B cell (primary cell): ENCODE measurements around the gene SHPK. TPM values are rescaled to one million over a fixed set of nuclear protein-coding genes. Genes with fewer than 3 reads are reported as not detected.

Experiments
- ATAC-seq: fragments of 200-7000 bp; cut with Tn5 transposase; one replicate; pipeline ENCODE4 v1.10.0; 2021; ENCODE audit warnings: low read depth, mild to moderate bottlenecking, moderate number of reproducible peaks, moderate library complexity
- CTCF ChIA-PET: fragments of 350-600 bp; sonication (Branson Sonifier 250); formaldehyde crosslinking; loops from one replicate; lab custom pipeline; 2021; ENCODE audit warnings: antibody characterized with exemption, inconsistent platforms; lab: Charles Lee
- POLR2A ChIA-PET: fragments of 350-600 bp; sonication (Branson Sonifier 250); formaldehyde crosslinking; loops from one replicate; lab custom pipeline; 2021; ENCODE audit warnings: antibody characterized with exemption; lab: Charles Lee
- DNase-seq: peaks from one replicate; pipeline ENCODE4 v3.0.0; 2013
- H2AFZ ChIP-seq: 2 replicates; pipeline ENCODE4 v1.6.1; 2012; ENCODE audit warnings: mild to moderate bottlenecking, low read depth, low read length; ENCODE audit not compliant: insufficient read depth, poor library complexity, severe bottlenecking
- H3K27ac ChIP-seq, 2 donors: 1 replicate in 1 of 2; 2 replicates in 1 of 2; pipeline ENCODE4 v1.5.1; 2012 to 2013; ENCODE audit warnings: low read length in 2 of 2, mild to moderate bottlenecking in 2 of 2, moderate library complexity in 1 of 2
- H3K27me3 ChIP-seq, 4 experiments: fragments of 200-600 bp in 1 of 4; sonication (generic) in 1 of 4; replicated peaks in 1 of 4; 1 replicate in 2 of 4; 2 replicates in 2 of 4; pipeline versions ENCODE4 v1.6.1 to v1.7.0; 2013 to 2016; ENCODE audit warnings: low read length in 3 of 4, mild to moderate bottlenecking in 2 of 4, mixed read lengths in 1 of 4, moderate library complexity in 1 of 4; ENCODE audit not compliant: insufficient read depth in 4 of 4, control insufficient read depth in 3 of 4; ENCODE audit errors: control extremely low read depth in 1 of 4
- H3K36me3 ChIP-seq, 2 experiments: replicated peaks in 1 of 2; 1 replicate in 1 of 2; 2 replicates in 1 of 2; pipeline versions ENCODE4 v1.6.1 to v1.7.1; 2013; ENCODE audit warnings: low read length in 1 of 2; ENCODE audit not compliant: insufficient read depth in 2 of 2, control insufficient read depth in 1 of 2; ENCODE audit errors: control extremely low read depth in 1 of 2, extremely low read depth in 1 of 2
- H3K4me1 ChIP-seq, 2 donors: fragments of 200-600 bp in 1 of 2; sonication (generic) in 1 of 2; 1 replicate in 1 of 2; 2 replicates in 1 of 2; pipeline versions ENCODE4 v1.5.1 to v1.6.1; 2013 to 2017; ENCODE audit warnings: low read length in 2 of 2; ENCODE audit not compliant: control insufficient read depth in 2 of 2, insufficient read depth in 2 of 2
- H3K4me2 ChIP-seq: replicated peaks from 2 replicates; pipeline ENCODE3; 2012; ENCODE audit warnings: mild to moderate bottlenecking, low read depth, low read length; ENCODE audit not compliant: poor library complexity, severe bottlenecking
- H3K4me3 ChIP-seq, 5 experiments: fragments of 200-600 bp in 1 of 5; sonication (generic) in 1 of 5; 1 replicate in 3 of 5; 2 replicates in 2 of 5; pipeline versions ENCODE4 v1.5.1 to v1.7.0; 2011 to 2016; ENCODE audit warnings: low read length in 4 of 5, mild to moderate bottlenecking in 4 of 5, low read depth in 2 of 5, control low read depth in 1 of 5, moderate library complexity in 1 of 5; ENCODE audit not compliant: insufficient read depth in 1 of 5; ENCODE audit errors: control extremely low read depth in 1 of 5, extremely low read depth in 1 of 5
- H3K79me2 ChIP-seq: fragments of 200-600 bp; sonication (generic); one replicate; pipeline ENCODE4 v1.6.0; 2016; ENCODE audit warnings: low read length; ENCODE audit not compliant: control insufficient read depth, insufficient read depth
- H3K9ac ChIP-seq: fragments of 200-600 bp; sonication (generic); 2 replicates; pipeline ENCODE4 v1.6.1; 2017; ENCODE audit warnings: mild to moderate bottlenecking, low read length, moderate library complexity
- H3K9me3 ChIP-seq, 3 donors: one replicate each; pipeline versions ENCODE4 v1.6.1 to v1.7.1; 2013; ENCODE audit warnings: low read length in 2 of 3; ENCODE audit not compliant: control insufficient read depth in 2 of 3, insufficient read depth in 1 of 3; ENCODE audit errors: control extremely low read depth in 1 of 3
- H4K20me1 ChIP-seq: 2 replicates; pipeline ENCODE4 v1.6.0; 2012; ENCODE audit warnings: mild to moderate bottlenecking, low read length; ENCODE audit not compliant: insufficient read depth, control insufficient read depth, poor library complexity, severe bottlenecking
- H3K27ac Mint-ChIP-seq: one replicate; pipeline ENCODE4 v1.8.0; 2021; ENCODE audit warnings: mixed read lengths
- H3K27me3 Mint-ChIP-seq: one replicate; pipeline ENCODE4 v1.8.0; 2021; ENCODE audit warnings: mixed read lengths
- H3K4me1 Mint-ChIP-seq: one replicate; pipeline ENCODE4 v1.8.0; 2021; ENCODE audit warnings: mixed read lengths
- H3K4me3 Mint-ChIP-seq: one replicate; pipeline ENCODE4 v1.8.0; 2021; ENCODE audit warnings: mixed read lengths
- H3K9me3 Mint-ChIP-seq: one replicate; pipeline ENCODE4 v1.8.0; 2022; ENCODE audit warnings: mixed read lengths; ENCODE audit not compliant: insufficient read depth
- WGBS: methylation state at CpG from one replicate; pipeline ENCODE4 v1.1.5; 2013; ENCODE audit warnings: missing lambda C conversion rate; ENCODE audit not compliant: insufficient coverage; 5-methylcytosine and 5-hydroxymethylcytosine counted together
- intact Hi-C: fragments of 100-400 bp; cut with micrococcal nuclease; formaldehyde crosslinking; loops from one replicate; pipeline ENCODE4 v1.10.0; 2022
- polyA plus RNA-seq: library from polyadenylated mRNA; depleted of rRNA; stranded (reverse); fragments of >200 nt; gene quantifications from 2 replicates; pipeline ENCODE4 v1.2.3, GENCODE V29; 2012
- total RNA-seq, 2 donors: library from RNA; stranded (reverse); fragments of 120-200 nt in 1 of 2; gene quantifications; 1 replicate in 1 of 2; 2 replicates in 1 of 2; pipeline versions ENCODE4 v1.2.3 to v1.2.4, GENCODE V29; 2013 to 2022
- TF ChIP-seq, protein P1 (sequence below): fragments of 200-600 bp; IDR thresholded peaks from one replicate; pipeline ENCODE4 v1.8.0; 2022; ENCODE audit warnings: antibody characterized with exemption, mild to moderate bottlenecking

Gene SHPK
- total and polyA plus RNA-seq, 2 donors (not counting 1 experiment from before 2014, with no cell fraction given), result 5.9 to 16.1 TPM

DNA sequence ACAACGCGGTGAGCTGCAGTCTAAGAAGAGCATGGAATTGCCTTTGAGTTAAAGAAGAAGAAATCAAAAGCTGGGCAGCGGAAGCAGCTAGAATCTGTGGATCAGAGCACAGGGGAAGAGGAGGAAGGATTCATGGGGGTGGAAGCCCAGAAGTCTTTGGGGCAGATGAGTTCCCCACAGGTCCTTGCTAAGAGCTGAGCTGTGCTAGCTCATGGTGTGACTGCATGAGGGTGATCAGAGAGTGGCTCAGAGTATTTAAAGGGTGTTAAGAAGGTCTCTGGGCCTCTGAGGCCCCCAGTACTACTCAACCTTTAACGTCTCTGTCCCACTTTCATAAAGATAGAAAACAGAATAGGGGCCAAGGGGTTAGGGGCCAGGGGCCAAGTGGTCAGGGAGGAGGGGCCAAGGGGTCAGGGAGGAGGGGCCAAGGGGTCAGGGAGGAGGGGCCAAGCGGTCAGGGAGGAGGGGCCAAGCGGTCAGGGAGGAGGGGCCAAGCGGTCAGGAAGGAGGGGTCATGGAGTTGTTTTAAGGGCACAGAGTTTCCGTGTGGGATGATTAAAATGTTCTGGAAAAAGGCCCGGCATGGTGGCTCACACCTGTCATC, 66.4 kb downstream of the SHPK start:
- ChIA-PET POLR2A (no interaction called here), CTCF (interaction anchor here (0.6 kb wide), 1 partner anchor 186 kb away, joined by 5 read pairs; no protein-coding TSS in a partner anchor)
- Mint-ChIP-seq H3K27ac (no peak overlapping the region), H3K4me3 (no peak overlapping the region), H3K4me1 (no peaks in the 10 kb centered on the region), H3K9me3 (no peaks in the 10 kb centered on the region), H3K27me3 (no peaks in the 10 kb centered on the region)
- no peaks in the 10 kb centered on the region for H4K20me1 ChIP-seq
- DNase-seq, result no peak
- 100% methylated on average over 5 of the region's 9 CpGs for WGBS
- no peak overlapping the region for H3K27ac ChIP-seq
- ATAC-seq, result no peak
- no peak overlapping the region for H3K9ac ChIP-seq
- no peaks in the 10 kb centered on the region for H3K79me2 ChIP-seq
- no peaks in the 10 kb centered on the region for H3K9me3 ChIP-seq
- TF ChIP-seq, protein P1, sequence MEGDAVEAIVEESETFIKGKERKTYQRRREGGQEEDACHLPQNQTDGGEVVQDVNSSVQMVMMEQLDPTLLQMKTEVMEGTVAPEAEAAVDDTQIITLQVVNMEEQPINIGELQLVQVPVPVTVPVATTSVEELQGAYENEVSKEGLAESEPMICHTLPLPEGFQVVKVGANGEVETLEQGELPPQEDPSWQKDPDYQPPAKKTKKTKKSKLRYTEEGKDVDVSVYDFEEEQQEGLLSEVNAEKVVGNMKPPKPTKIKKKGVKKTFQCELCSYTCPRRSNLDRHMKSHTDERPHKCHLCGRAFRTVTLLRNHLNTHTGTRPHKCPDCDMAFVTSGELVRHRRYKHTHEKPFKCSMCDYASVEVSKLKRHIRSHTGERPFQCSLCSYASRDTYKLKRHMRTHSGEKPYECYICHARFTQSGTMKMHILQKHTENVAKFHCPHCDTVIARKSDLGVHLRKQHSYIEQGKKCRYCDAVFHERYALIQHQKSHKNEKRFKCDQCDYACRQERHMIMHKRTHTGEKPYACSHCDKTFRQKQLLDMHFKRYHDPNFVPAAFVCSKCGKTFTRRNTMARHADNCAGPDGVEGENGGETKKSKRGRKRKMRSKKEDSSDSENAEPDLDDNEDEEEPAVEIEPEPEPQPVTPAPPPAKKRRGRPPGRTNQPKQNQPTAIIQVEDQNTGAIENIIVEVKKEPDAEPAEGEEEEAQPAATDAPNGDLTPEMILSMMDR, result no peak
- intact Hi-C loops, result no loop called here
- no peaks in the 10 kb centered on the region for H3K27me3 ChIP-seq
- H3K36me3 ChIP-seq, result peaks cover 0 to 3% of the 10 kb centered on the region in 2 experiments
- no peak overlapping the region for H3K4me3 ChIP-seq
- no peaks in the 10 kb centered on the region for H3K4me1 ChIP-seq
- no peak overlapping the region for H2AFZ ChIP-seq
- no peak overlapping the region for H3K4me2 ChIP-seq

DNA sequence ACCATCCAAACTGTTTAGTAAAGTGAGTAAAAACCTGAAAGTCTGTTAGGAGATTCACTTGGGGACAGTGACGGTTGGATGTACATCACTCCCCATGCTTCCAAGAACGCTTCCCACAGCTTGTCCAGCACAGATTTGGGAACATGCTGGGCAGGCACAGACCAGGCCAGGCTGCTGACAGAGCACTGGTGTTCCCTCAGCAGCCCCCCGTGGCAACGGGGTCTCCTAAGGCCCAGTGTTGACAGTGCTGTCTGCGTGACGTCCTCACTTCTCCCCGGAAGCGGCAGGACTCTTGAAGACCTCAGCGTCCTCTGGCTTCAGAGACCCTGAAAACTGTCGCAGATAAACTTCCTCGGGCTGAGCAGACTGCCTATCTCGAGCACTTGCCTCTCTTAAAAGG, 69.5 kb downstream of the SHPK start:
- H3K79me2 ChIP-seq, result no peaks in the 10 kb centered on the region
- intact Hi-C loops, result no loop called here
- DNase-seq (no peak), ATAC-seq (no peak)
- TF ChIP-seq, protein P1, result no peak
- H3K36me3 ChIP-seq, result peaks cover 0 to under 1% of the 10 kb centered on the region in 2 experiments
- no peaks in the 10 kb centered on the region for H3K27me3 Mint-ChIP-seq
- peaks cover 13% of the 10 kb centered on the region for H3K4me1 Mint-ChIP-seq
- H3K4me1 ChIP-seq, result peaks cover 0 to 6% of the 10 kb centered on the region in 2 donors
- no peak overlapping the region for H2AFZ ChIP-seq
- H3K4me3 Mint-ChIP-seq, result no peak overlapping the region
- no peaks in the 10 kb centered on the region for H3K27me3 ChIP-seq
- no peaks in the 10 kb centered on the region for H3K9me3 ChIP-seq
- no peak overlapping the region for H3K27ac ChIP-seq
- H3K9ac ChIP-seq, result no peak overlapping the region
- H3K4me2 ChIP-seq, result no peak overlapping the region
- ChIA-PET CTCF (no interaction called here), POLR2A (no interaction called here)
- H3K4me3 ChIP-seq, result no peak overlapping the region
- no peak overlapping the region for H3K27ac Mint-ChIP-seq
- WGBS, result 98% methylated on average over 12 of the region's 12 CpGs
- H3K9me3 Mint-ChIP-seq, result no peaks in the 10 kb centered on the region
- no peaks in the 10 kb centered on the region for H4K20me1 ChIP-seq
